Measurements from ENCODE around the gene CDC14B. TPM values are rescaled to one million over a fixed set of nuclear protein-coding genes. Genes with fewer than 3 reads are reported as not detected.
"Not testable (repeated sequence)": the region's sequence is repeated elsewhere in the genome, so short reads cannot be mapped to it uniquely, and the experiment has no call there.

CDC14B gene
- total RNA-seq, 1 experiment from 2014 or later: 57.1 TPM

DNA sequence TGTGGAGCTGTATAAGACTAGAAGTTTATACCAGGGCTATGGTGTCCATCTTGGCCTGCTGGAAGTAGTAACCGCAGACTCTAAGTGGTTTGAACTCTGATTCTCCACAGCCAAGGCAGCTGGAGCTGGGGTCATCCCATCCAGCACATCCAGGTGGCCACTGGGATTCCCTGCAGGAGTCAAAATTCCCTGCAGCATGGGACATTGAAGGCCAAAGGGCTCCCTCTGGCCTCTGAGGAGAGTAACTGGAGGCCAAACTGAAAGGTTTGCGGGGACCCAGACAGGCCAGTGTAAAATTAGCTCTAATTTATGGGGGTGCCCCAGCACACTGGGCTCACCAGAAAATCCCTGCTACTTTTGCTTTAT is 47.7 kb upstream of the CDC14B start:
- H3K4me1 Mint-ChIP-seq: no peaks in the 10 kb centered on the region
- DNase-seq (ENCODE audit: low spot score): no peak
- H3K4me3 Mint-ChIP-seq: no peak overlapping the region
- H3K27ac Mint-ChIP-seq: no peak overlapping the region
- ATAC-seq: no peak
- peaks cover 3% of the 10 kb centered on the region; the same call in 1 of the 2 replicates for H3K36me3 Mint-ChIP-seq
- CTCF ChIA-PET: interaction anchor here (0.8 to 4.2 kb wide), 18 partner anchors 9 to 435 kb away, joined by 3 to 25 read pairs (median 4); partner anchors contain the start of gene HABP4
- no peak for TF ChIP-seq SMAD4 (CRISPR knock-in tag; IDR thresholded peaks at IDR 0.05)
- POLR2A ChIA-PET: no interaction called here
- peaks cover 16% of the 10 kb centered on the region for H3K9me3 Mint-ChIP-seq
- H3K27me3 Mint-ChIP-seq (ENCODE audit: low read depth): peaks cover 2% of the 10 kb centered on the region; the same call in 1 of the 2 replicates

DNA sequence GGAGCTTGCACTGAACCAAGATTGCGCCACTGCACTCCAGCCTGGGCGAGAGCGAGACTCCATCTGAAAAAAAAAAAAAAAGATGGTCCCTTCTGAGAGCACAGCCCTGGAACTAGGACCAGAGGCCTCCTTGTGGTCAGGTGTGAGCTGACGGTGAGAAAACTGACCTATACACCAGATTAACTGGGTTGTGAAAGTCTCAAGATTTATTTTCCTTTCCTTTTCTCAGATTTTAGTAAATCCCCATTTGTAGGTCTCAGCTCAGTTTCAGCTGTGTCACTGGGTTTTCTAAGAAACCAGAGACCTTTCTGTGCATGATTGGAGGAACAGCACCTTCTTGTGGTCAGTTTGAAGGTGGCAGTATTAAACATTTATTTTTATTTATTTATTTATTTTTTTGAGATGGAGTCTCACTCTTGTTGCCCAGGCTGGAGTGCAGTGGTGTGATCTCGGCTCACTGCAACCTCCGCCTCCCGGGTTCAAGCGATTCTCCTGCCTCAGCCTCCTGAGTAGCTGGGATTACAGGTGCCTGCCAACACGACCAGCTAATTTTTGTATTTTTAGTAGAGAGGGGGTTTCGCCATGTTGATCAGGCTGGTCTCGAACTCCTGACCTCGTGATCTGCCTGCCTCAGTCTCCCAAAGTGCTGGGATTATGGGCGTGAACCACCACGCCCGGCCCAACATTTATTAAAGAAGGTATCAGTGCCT is 47.2 kb upstream of the CDC14B start:
- ATAC-seq (peak; percentile 85), DNase-seq (ENCODE audit: low spot score) (peak; percentile 22)
- H3K27me3 Mint-ChIP-seq (ENCODE audit: low read depth); H3K4me3 Mint-ChIP-seq; H3K36me3 Mint-ChIP-seq; H3K4me1 Mint-ChIP-seq: not testable (repeated sequence)
- TF ChIP-seq, protein P1, sequence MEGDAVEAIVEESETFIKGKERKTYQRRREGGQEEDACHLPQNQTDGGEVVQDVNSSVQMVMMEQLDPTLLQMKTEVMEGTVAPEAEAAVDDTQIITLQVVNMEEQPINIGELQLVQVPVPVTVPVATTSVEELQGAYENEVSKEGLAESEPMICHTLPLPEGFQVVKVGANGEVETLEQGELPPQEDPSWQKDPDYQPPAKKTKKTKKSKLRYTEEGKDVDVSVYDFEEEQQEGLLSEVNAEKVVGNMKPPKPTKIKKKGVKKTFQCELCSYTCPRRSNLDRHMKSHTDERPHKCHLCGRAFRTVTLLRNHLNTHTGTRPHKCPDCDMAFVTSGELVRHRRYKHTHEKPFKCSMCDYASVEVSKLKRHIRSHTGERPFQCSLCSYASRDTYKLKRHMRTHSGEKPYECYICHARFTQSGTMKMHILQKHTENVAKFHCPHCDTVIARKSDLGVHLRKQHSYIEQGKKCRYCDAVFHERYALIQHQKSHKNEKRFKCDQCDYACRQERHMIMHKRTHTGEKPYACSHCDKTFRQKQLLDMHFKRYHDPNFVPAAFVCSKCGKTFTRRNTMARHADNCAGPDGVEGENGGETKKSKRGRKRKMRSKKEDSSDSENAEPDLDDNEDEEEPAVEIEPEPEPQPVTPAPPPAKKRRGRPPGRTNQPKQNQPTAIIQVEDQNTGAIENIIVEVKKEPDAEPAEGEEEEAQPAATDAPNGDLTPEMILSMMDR (IDR thresholded peaks at IDR 0.05): peak; percentile 57
- Mint-ChIP-seq H3K27ac (0 out of 2 replicates have a peak overlapping the region, but pooled peaks have one; percentile 36), H3K9me3 (peaks cover 10% of the 10 kb centered on the region)
- POLR2A ChIA-PET: interaction anchor here (0.7 kb wide), 1 partner anchor 736 kb away, joined by 3 read pairs; no protein-coding TSS in a partner anchor
- CTCF ChIA-PET: interaction anchor here (0.7 to 4.2 kb wide), 34 partner anchors 8 to 434 kb away, joined by 3 to 25 read pairs (median 4); partner anchors contain the start of genes HABP4, SLC35D2 and ZNF782

DNA sequence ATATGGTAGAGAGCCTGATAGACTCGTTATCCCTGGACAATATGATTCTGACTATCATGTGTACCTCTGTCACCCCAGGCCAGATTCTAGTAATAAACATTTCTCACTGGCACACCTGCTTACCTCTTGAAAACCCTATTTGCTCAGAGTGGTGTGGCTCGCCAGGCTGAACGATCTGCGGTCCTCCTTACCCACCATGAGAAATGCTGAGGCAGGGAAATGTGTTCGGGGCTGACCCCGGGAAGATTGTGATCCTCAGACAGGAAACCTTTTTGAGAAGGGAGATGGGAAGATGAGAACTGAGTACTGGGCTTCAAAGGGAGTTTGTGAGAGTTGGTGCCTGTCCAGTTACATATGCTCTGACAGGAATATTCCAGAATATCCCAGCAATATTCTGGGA is 46.1 kb upstream of the CDC14B start:
- Mint-ChIP-seq H3K27ac (no peak overlapping the region), H3K9me3 (peaks cover 7% of the 10 kb centered on the region), H3K4me1 (no peaks in the 10 kb centered on the region), H3K36me3 (peaks cover 3% of the 10 kb centered on the region; the same call in 1 of the 2 replicates), H3K4me3 (no peak overlapping the region), H3K27me3 (ENCODE audit: low read depth) (peaks cover 2% of the 10 kb centered on the region; the same call in 1 of the 2 replicates)
- CTCF ChIA-PET: interaction anchor here (0.8 to 4.2 kb wide), 10 partner anchors 16 to 433 kb away, joined by 3 to 25 read pairs (median 6); partner anchors contain the start of gene HABP4
- POLR2A ChIA-PET: no interaction called here
- ATAC-seq (no peak), DNase-seq (ENCODE audit: low spot score) (no peak)
- TF ChIP-seq, protein P1 (IDR thresholded peaks at IDR 0.05): no peak
- TF ChIP-seq ESRRA (CRISPR knock-in tag; IDR thresholded peaks at IDR 0.05; ENCODE audit: borderline replicate concordance): no peak
- no peak for TF ChIP-seq KAT7 (CRISPR knock-in tag; IDR thresholded peaks at IDR 0.05; ENCODE audit: borderline replicate concordance)
- TF ChIP-seq, protein P2, sequence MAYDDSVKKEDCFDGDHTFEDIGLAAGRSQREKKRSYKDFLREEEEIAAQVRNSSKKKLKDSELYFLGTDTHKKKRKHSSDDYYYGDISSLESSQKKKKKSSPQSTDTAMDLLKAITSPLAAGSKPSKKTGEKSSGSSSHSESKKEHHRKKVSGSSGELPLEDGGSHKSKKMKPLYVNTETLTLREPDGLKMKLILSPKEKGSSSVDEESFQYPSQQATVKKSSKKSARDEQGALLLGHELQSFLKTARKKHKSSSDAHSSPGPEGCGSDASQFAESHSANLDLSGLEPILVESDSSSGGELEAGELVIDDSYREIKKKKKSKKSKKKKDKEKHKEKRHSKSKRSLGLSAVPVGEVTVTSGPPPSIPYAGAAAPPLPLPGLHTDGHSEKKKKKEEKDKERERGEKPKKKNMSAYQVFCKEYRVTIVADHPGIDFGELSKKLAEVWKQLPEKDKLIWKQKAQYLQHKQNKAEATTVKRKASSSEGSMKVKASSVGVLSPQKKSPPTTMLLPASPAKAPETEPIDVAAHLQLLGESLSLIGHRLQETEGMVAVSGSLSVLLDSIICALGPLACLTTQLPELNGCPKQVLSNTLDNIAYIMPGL (CRISPR knock-in tag; IDR thresholded peaks at IDR 0.05): no peak
- TF ChIP-seq PRRX2 (CRISPR knock-in tag; IDR thresholded peaks at IDR 0.05): no peak
- TF ChIP-seq, protein P3, sequence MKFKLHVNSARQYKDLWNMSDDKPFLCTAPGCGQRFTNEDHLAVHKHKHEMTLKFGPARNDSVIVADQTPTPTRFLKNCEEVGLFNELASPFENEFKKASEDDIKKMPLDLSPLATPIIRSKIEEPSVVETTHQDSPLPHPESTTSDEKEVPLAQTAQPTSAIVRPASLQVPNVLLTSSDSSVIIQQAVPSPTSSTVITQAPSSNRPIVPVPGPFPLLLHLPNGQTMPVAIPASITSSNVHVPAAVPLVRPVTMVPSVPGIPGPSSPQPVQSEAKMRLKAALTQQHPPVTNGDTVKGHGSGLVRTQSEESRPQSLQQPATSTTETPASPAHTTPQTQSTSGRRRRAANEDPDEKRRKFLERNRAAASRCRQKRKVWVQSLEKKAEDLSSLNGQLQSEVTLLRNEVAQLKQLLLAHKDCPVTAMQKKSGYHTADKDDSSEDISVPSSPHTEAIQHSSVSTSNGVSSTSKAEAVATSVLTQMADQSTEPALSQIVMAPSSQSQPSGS (CRISPR knock-in tag; IDR thresholded peaks at IDR 0.05; ENCODE audit: borderline replicate concordance, low read depth): no peak
- no peak for TF ChIP-seq SOX15 (CRISPR knock-in tag; IDR thresholded peaks at IDR 0.05)
- TF ChIP-seq SMAD4 (CRISPR knock-in tag; IDR thresholded peaks at IDR 0.05): no peak
- TF ChIP-seq, protein P4, sequence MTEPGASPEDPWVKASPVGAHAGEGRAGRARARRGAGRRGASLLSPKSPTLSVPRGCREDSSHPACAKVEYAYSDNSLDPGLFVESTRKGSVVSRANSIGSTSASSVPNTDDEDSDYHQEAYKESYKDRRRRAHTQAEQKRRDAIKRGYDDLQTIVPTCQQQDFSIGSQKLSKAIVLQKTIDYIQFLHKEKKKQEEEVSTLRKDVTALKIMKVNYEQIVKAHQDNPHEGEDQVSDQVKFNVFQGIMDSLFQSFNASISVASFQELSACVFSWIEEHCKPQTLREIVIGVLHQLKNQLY (CRISPR knock-in tag; IDR thresholded peaks at IDR 0.05): no peak
- TF ChIP-seq ELF4 (CRISPR knock-in tag; IDR thresholded peaks at IDR 0.05; ENCODE audit: low read depth): no peak
- no peak for TF ChIP-seq ZNF232 (CRISPR knock-in tag; IDR thresholded peaks at IDR 0.05)
- TF ChIP-seq, protein P5, sequence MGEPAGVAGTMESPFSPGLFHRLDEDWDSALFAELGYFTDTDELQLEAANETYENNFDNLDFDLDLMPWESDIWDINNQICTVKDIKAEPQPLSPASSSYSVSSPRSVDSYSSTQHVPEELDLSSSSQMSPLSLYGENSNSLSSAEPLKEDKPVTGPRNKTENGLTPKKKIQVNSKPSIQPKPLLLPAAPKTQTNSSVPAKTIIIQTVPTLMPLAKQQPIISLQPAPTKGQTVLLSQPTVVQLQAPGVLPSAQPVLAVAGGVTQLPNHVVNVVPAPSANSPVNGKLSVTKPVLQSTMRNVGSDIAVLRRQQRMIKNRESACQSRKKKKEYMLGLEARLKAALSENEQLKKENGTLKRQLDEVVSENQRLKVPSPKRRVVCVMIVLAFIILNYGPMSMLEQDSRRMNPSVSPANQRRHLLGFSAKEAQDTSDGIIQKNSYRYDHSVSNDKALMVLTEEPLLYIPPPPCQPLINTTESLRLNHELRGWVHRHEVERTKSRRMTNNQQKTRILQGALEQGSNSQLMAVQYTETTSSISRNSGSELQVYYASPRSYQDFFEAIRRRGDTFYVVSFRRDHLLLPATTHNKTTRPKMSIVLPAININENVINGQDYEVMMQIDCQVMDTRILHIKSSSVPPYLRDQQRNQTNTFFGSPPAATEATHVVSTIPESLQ (CRISPR knock-in tag; IDR thresholded peaks at IDR 0.05): no peak
- TF ChIP-seq, protein P6, sequence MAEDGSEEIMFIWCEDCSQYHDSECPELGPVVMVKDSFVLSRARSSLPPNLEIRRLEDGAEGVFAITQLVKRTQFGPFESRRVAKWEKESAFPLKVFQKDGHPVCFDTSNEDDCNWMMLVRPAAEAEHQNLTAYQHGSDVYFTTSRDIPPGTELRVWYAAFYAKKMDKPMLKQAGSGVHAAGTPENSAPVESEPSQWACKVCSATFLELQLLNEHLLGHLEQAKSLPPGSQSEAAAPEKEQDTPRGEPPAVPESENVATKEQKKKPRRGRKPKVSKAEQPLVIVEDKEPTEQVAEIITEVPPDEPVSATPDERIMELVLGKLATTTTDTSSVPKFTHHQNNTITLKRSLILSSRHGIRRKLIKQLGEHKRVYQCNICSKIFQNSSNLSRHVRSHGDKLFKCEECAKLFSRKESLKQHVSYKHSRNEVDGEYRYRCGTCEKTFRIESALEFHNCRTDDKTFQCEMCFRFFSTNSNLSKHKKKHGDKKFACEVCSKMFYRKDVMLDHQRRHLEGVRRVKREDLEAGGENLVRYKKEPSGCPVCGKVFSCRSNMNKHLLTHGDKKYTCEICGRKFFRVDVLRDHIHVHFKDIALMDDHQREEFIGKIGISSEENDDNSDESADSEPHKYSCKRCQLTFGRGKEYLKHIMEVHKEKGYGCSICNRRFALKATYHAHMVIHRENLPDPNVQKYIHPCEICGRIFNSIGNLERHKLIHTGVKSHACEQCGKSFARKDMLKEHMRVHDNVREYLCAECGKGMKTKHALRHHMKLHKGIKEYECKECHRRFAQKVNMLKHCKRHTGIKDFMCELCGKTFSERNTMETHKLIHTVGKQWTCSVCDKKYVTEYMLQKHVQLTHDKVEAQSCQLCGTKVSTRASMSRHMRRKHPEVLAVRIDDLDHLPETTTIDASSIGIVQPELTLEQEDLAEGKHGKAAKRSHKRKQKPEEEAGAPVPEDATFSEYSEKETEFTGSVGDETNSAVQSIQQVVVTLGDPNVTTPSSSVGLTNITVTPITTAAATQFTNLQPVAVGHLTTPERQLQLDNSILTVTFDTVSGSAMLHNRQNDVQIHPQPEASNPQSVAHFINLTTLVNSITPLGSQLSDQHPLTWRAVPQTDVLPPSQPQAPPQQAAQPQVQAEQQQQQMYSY (CRISPR knock-in tag; IDR thresholded peaks at IDR 0.05): no peak
- TF ChIP-seq MXD4 (CRISPR knock-in tag; IDR thresholded peaks at IDR 0.05; ENCODE audit: borderline replicate concordance): no peak
- TF ChIP-seq, protein P7, sequence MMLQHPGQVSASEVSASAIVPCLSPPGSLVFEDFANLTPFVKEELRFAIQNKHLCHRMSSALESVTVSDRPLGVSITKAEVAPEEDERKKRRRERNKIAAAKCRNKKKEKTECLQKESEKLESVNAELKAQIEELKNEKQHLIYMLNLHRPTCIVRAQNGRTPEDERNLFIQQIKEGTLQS (CRISPR knock-in tag; conservative IDR thresholded peaks at IDR 0.05): no peak
